ENCODE data around the gene NEMP2.

GRCh38 chr2:190564838-190565237, 30.3 kb upstream of the NEMP2 start:
- TF ChIP-seq CTCF (IDR thresholded peaks at IDR 0.05) (no peak), POLR2AphosphoS5 (IDR thresholded peaks at IDR 0.05) (no peak), POLR2A (IDR thresholded peaks at IDR 0.05) (no peak)
